GM19452 (cell line): Measurements from ENCODE around the gene AK1.
"Not testable (repeated sequence)": the region's sequence is repeated elsewhere in the genome, so short reads cannot be mapped to it uniquely, and the experiment has no call there.

Experiments
- ATAC-seq: cut with Tn5 transposase; IDR thresholded peaks from one replicate; pipeline ENCODE4 v1.9.1; 2021; ENCODE audit not compliant: unreplicated experiment

AK1 gene

DNA sequence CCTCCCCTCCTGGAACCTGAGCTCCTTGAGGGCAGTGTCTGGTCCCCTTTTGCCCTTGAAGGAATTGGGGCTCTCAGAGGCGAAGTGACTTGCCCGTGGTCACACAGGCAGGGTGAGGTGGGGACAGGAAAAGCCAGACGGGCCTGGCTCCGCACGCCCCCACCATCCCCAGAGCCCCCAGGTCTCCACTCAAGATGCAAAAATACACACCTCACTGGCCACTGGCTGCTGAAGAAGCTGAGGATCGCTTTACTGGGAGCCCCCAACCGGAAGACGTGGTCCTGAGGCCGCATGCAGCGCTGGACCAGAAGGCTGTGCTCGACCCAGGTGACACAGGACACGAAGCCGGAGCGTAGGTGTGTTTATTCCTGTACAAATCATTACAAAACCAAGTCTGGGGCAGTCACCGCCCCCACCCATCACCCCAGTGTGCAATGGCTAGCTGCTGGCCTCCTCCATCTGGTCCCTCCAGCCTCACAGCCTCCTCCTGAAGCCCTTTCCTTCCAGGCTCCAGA is 7.6 kb upstream of the AK1 start:
- ATAC-seq, result no peak

DNA sequence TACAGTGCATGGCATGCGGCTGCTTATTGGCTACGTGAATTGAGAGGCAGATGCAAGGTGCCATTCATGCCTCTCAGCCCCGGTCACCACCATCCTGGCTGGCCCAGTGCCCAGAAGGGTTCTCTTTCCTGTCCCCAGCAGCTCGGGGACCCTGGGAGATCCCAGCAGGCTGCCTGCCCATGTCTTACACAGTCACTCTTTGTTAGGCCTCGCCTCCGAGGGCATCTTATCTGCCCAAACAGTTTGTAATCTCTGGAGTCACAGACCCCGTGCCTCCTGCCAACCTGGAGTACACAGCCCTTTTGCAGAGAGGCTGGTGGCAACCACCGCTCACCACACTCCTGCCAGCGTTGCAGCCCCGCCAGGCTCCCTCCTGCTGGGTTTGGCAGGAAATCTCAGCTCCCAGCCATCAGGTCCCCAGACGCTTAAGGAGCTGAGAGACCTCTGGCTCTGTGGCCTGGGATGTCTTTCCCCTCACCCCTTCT is 7.0 kb upstream of the AK1 start:
- ATAC-seq, result no peak

DNA sequence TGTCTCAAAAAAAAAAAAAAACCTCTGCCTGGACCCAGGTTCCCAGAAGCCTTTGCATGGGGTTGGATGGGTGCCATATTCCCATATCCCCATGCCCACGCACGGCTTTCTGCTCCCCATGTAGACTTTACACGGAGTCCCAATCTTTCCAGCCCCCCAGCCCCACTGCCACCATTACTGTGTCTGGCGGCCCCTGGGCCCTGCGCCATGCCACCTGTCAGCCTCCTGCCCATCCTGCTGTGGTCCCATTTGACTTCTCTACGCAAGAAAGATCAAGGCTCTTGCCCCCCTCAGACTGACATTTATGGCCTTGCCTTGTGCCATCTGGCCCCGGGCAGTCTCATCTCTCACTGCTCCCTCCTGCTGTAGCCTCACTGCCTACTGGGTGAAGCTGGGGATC is 6.5 kb upstream of the AK1 start:
- ATAC-seq, result no peak

GRCh38 chr9:127881715-127882114 is 4.2 kb upstream of the AK1 start:
- not testable (repeated sequence) for ATAC-seq

- no peak for ATAC-seq
These were observed 2.7 kb upstream of the AK1 start for GRCh38 chr9:127880143-127880542.

DNA sequence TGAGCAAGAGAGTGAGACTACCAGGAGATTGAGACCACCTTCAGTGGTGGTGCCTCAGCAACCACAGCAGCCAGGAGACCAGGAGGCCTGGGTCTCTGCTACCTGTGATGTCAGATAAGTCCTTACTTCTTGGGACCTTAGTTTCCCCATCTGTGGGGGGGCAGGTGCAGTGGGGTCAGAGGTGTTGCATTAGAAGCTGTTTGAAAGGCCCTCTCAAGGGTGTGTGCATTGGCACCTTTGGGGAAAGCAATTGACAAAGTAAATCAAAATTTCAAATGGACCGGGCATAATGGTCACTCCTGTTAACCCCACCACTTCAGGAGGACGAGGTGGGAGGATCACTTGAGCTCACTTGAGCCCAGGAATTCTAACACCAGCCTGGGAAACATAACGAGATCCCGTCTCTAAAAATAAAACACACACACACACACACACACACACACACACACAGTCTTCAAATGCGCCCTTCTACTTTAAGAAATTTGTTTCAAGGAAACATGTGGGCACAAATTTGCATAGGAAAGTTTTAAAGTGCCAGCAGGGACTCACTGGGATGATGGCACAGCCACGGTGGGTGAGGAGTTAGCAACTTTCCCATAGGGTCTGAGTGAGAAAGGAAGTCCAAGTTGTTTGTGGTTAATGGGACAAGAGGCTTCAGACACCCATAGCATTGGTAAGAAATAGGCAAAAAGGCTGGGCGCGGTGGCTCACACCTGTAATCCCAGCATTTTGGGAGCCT is 1.3 kb upstream of the AK1 start:
- no peak for ATAC-seq

DNA sequence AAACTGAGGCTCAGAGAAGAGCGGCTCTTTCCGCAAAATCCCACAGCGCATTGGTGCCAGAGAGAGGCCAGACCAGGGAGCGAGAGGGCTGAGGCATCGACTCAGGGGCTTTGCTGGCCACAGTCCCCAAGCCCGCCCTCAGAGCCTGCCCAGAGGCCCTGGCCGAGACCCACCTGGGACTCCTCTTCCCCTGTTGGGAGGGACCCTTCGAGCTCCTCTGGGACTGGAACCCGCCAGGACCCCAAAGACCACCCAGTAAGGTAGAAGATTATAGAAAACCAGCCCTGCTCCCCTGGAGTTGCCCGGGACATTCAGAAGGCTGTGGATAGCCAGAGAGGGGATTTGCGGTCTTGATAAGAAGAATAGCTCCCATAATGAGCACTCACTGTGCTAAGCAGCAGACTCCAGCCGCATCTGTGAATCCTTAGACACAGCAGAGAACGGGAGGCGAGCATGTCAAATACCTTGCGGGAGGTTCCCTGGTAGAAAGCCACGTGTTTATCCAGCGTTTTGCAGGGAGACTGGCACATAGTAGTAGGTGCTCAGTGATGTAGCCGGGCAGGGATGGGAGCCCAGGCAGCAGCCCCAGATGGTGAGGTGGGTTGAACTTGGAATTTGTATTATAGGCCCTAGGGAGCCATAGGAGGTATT is 651 bp upstream of the AK1 start:
- ATAC-seq, result no peak

GRCh38 chr9:127876764-127877562 is 512 bp downstream of the AK1 start:
- ATAC-seq, result no peak

- ATAC-seq, result no peak
These were observed 1.3 kb downstream of the AK1 start for GRCh38 chr9:127876026-127876763.

GRCh38 chr9:127875306-127875966 is 2.0 kb downstream of the AK1 start:
- ATAC-seq, result no peak

DNA sequence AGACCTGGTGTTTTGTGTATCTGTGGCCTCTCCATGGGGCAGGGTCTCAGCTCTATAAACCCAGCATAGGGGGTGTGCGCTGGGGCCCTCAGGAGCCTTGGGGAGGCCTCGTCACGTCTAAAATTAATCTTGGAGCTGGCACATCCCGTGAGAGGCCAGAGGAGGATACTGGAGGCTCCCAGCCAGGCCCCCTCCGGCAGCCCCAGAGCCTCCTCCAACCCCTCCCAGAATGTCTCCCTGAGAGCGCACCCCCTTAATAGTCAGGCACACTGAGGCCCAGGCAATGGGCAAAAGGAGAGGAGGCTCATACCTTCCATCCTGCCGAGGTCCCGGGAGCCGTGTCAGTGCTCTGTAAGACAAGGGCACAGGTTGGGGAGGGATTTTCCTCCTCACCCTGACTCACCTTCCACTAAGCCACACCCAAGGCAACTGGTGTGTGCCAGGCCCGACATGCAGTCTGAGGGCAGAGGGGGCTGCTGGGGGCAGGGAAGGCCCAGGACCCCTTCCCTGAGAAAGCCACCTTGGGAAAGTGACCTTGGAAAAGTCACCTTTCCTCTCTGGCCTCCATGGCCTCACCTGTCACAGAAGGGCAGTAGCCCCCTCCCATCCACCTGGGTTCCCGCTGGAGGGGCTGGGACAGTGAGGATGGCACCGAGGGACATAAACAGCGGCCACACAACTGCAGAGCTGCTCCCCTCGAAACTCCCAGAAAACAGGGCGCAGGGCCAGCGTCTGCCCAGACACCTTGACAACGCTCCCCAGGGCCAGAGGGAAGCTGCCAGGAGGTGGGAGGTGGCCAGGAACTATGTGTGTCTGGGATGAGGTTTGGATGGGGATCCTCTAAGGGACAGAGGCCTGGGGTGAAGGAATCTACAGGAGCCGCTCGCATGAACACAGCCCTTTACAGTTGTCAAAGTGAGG is 2.9 kb downstream of the AK1 start:
- ATAC-seq, result no peak

DNA sequence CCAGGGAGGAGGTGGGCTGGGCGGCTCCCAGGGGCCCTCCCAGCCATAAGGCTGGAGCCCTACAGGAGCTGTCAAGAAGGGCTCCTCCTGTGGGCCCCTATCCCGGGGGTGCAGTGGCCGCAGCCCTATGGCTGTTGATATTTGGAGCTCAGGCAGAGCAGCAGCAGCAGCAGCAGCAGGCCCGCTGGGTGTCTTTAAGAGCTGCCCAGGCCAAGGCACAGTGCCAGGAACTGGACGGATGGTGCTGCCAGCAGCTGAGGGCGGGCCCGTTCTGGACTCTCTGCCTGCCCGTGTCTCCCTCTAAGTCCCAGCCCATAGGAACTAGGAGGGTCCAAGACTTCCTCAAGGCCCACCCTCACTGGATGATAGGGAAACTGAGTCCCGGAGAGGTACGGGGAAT is 3.6 kb downstream of the AK1 start:
- ATAC-seq, result no peak

GRCh38 chr9:127873223-127873691 is 4.2 kb downstream of the AK1 start:
- no peak for ATAC-seq

GRCh38 chr9:127872369-127873222 is 4.9 kb downstream of the AK1 start:
- ATAC-seq, result no peak

- ATAC-seq, result no peak
These were observed 5.9 kb downstream of the AK1 start for GRCh38 chr9:127871531-127871930.

DNA sequence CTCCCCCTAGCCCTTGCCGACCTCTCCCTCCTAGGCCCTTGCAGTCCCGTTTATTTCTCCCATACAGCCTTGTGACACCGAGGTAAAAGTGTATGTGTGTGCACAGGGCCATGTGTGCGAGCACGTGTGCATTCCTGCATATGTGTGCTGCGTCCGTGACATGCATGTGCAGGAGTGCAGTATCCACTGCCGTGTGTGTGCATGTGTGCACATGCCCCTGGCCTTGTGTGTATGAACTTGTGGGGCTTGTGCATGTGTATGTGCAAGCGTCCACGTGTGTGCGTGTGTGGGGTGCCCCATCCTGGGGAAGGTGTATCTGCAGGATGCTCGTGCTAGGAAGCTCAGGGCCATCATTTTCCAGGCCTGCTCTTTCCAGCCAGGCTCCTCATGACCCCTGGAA is 6.6 kb downstream of the AK1 start:
- no peak for ATAC-seq

DNA sequence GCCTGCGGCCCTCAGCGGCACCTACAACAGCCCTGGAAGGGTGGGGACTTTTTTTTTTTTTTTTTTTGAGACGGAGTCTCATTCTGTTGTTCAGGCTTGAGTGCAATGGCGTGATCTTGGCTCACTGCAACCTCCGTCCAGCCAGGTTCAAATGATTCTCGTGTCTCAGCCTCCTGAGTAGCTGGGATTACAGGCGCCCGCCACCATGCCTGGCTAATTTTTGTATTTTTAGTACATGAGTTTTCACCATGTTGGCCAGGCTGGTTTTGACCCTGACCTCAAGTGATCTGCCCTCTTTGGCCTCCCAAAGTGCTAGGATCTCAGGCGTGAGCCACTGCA is 7.4 kb downstream of the AK1 start:
- ATAC-seq, result not testable (repeated sequence)
